IMR-90 (cell line): Measurements from ENCODE around the gene TFAM. TPM values are rescaled to one million over a fixed set of nuclear protein-coding genes. Genes with fewer than 3 reads are reported as not detected.

Experiments used
- ATAC-seq: fragments of 200-7000 bp; cut with Tn5 transposase; 2 replicates; pipeline ENCODE4 v1.9.1; 2020; ENCODE audit warnings: low read depth, mild to moderate bottlenecking, moderate library complexity
- BruUV-seq: library from RNA; stranded (reverse); fragments of 400-500 nt; replicated peaks from 2 replicates; lab custom pipeline; 2021; lab: Mats Ljungman, UMichigan
- CTCF ChIA-PET: fragments of 300-600 bp; formaldehyde crosslinking; extraction: SDS; loops from one replicate; lab custom pipeline; 2021; ENCODE audit warnings: antibody characterized with exemption; lab: Yijun Ruan, JAX
- POLR2A ChIA-PET: fragments of 300-600 bp; sonication (Branson Sonifier 250); formaldehyde crosslinking; loops from one replicate; lab custom pipeline; 2022; ENCODE audit warnings: antibody characterized with exemption; ENCODE audit not compliant: unreplicated experiment; lab: Charles Lee
- DNase-seq: peaks from one replicate; pipeline ENCODE4 v3.0.0; 2013
- H2AFZ ChIP-seq: replicated peaks from 2 replicates; pipeline ENCODE3; 2013; ENCODE audit warnings: low read length, mild to moderate bottlenecking; ENCODE audit not compliant: poor library complexity
- H2AK5ac ChIP-seq: 2 replicates; pipeline ENCODE4 v1.6.1; 2013; ENCODE audit warnings: low read depth, low read length, inconsistent platforms
- H2AK9ac ChIP-seq: replicated peaks from 2 replicates; pipeline ENCODE3; 2013; ENCODE audit warnings: mild to moderate bottlenecking, low read depth, low read length, moderate library complexity; ENCODE audit not compliant: poor library complexity
- H2BK120ac ChIP-seq: 2 replicates; pipeline ENCODE4 v1.6.1; 2013; ENCODE audit warnings: low read depth, low read length, inconsistent platforms
- H2BK15ac ChIP-seq: 3 replicates; pipeline ENCODE4 v1.6.1; 2013; ENCODE audit warnings: low read depth, low read length, inconsistent platforms
- H2BK20ac ChIP-seq: 2 replicates; pipeline ENCODE4 v1.6.1; 2013; ENCODE audit warnings: low read depth, mild to moderate bottlenecking, inconsistent platforms, low read length, moderate library complexity
- H2BK5ac ChIP-seq: 2 replicates; pipeline ENCODE4 v1.6.1; 2013; ENCODE audit warnings: mild to moderate bottlenecking, low read depth, low read length, inconsistent platforms; ENCODE audit not compliant: poor library complexity, severe bottlenecking
- H3K14ac ChIP-seq: replicated peaks from 2 replicates; pipeline ENCODE4 v1.6.1; 2013; ENCODE audit warnings: low read depth, low read length, inconsistent platforms
- H3K18ac ChIP-seq: 2 replicates; pipeline ENCODE4 v1.6.1; 2013; ENCODE audit warnings: low read depth, low read length, control low read depth
- H3K23ac ChIP-seq: 2 replicates; pipeline ENCODE4 v1.6.1; 2013; ENCODE audit warnings: low read depth, low read length, inconsistent platforms
- H3K27ac ChIP-seq: 2 replicates; pipeline ENCODE4 v1.5.1; 2013; ENCODE audit warnings: mild to moderate bottlenecking, control low read depth, low read length; ENCODE audit not compliant: insufficient read depth
- H3K27me3 ChIP-seq: 2 replicates; pipeline ENCODE4 v1.6.1; 2013; ENCODE audit warnings: low read length; ENCODE audit not compliant: control insufficient read depth, insufficient read depth
- H3K36me3 ChIP-seq: 2 replicates; pipeline ENCODE4 v1.6.1; 2013; ENCODE audit warnings: low read length, mixed read lengths; ENCODE audit not compliant: control insufficient read depth, insufficient read depth
- H3K4ac ChIP-seq: 2 replicates; pipeline ENCODE4 v1.6.1; 2013; ENCODE audit warnings: low read depth, low read length, inconsistent platforms
- H3K4me1 ChIP-seq: 2 replicates; pipeline ENCODE4 v1.6.1; 2013; ENCODE audit warnings: low read length, mixed read lengths; ENCODE audit not compliant: control insufficient read depth, insufficient read depth
- H3K4me2 ChIP-seq: 2 replicates; pipeline ENCODE4 v1.6.1; 2013; ENCODE audit warnings: low read depth, mild to moderate bottlenecking, control low read depth, low read length, moderate library complexity
- H3K4me3 ChIP-seq: 2 replicates; pipeline ENCODE4 v1.5.1; 2013; ENCODE audit warnings: low read depth, mild to moderate bottlenecking, control low read depth, low read length, moderate library complexity; ENCODE audit not compliant: insufficient read depth
- H3K56ac ChIP-seq: 2 replicates; pipeline ENCODE4 v1.6.1; 2013; ENCODE audit warnings: low read length, inconsistent platforms; ENCODE audit not compliant: insufficient read depth; ENCODE audit errors: extremely low read depth
- H3K79me1 ChIP-seq, 2 experiments: 2 replicates each; pipeline ENCODE4 v1.6.1; 2013; ENCODE audit warnings: low read length in 2 of 2, inconsistent platforms in 1 of 2, low read depth in 1 of 2
- H3K9ac ChIP-seq: 2 replicates; pipeline ENCODE4 v1.6.1; 2013; ENCODE audit warnings: low read depth, low read length, control low read depth
- H3K9me1 ChIP-seq: 2 replicates; pipeline ENCODE4 v1.6.1; 2013; ENCODE audit warnings: low read length, inconsistent platforms; ENCODE audit not compliant: insufficient read depth
- H3K9me3 ChIP-seq: 2 replicates; pipeline ENCODE4 v1.6.1; 2013; ENCODE audit warnings: low read length; ENCODE audit not compliant: control insufficient read depth, insufficient read depth
- H4K20me1 ChIP-seq: 2 replicates; pipeline ENCODE4 v1.6.1; 2013; ENCODE audit warnings: low read length, inconsistent platforms; ENCODE audit not compliant: insufficient read depth
- H4K5ac ChIP-seq: 2 replicates; pipeline ENCODE4 v1.6.1; 2013; ENCODE audit warnings: mild to moderate bottlenecking, low read depth, low read length, control low read depth
- H4K8ac ChIP-seq, 2 experiments: 2 replicates each; pipeline ENCODE4 v1.6.1; 2013; ENCODE audit warnings: low read depth in 2 of 2, low read length in 2 of 2, control low read depth in 1 of 2, inconsistent platforms in 1 of 2
- H4K91ac ChIP-seq: 2 replicates; pipeline ENCODE4 v1.6.1; 2013; ENCODE audit warnings: low read depth, low read length, inconsistent platforms; ENCODE audit not compliant: insufficient read depth
- RCOR1 ChIP-seq: IDR thresholded peaks from 2 replicates; pipeline ENCODE4 v1.6.1; 2012; ENCODE audit warnings: mild to moderate bottlenecking, low read length, improper control_type of control experiment; ENCODE audit not compliant: insufficient replicate concordance
- SMC3 ChIP-seq: fragments of 150-350 bp; IDR thresholded peaks from 2 replicates; pipeline ENCODE4 v1.6.1; 2016; ENCODE audit warnings: low read depth, mild to moderate bottlenecking, antibody characterized with exemption, low read length, moderate library complexity
- WGBS, 2 experiments: methylation state at CpG; one replicate each; pipeline versions ENCODE4 v1.1.5 to v1.1.7; 2013; ENCODE audit warnings: missing lambda C conversion rate in 2 of 2; ENCODE audit not compliant: insufficient read length in 1 of 2; ENCODE audit errors: extremely low coverage in 2 of 2; 5-methylcytosine and 5-hydroxymethylcytosine counted together
- dilution Hi-C: fragments of 300-500 bp; cut with HindIII; formaldehyde crosslinking; loops from one replicate; pipeline ENCODE4 v1.14.3; 2018; ENCODE audit warnings: low sequenced_read_pairs; ENCODE audit not compliant: unreplicated experiment
- in situ Hi-C: fragments of 300-500 bp; cut with MboI; formaldehyde crosslinking; loops from 3 replicates; pipeline ENCODE4 v1.14.3; 2019; ENCODE audit warnings: low sequenced_read_pairs, inconsistent platforms, mixed read lengths
- intact Hi-C: fragments of 100-400 bp; cut with micrococcal nuclease; formaldehyde crosslinking; loops from 2 replicates; pipeline ENCODE4 v1.10.0; 2022
- polyA plus RNA-seq, 3 experiments: library from polyadenylated mRNA; depleted of rRNA; stranded (reverse); fragments of >200 nt; gene quantifications; 2 replicates each; pipeline ENCODE4 v1.2.3, GENCODE V29; 2012; ENCODE audit warnings: low replicate concordance in 1 of 3
- total RNA-seq: library from RNA; depleted of rRNA; stranded (reverse); fragments of >200 nt; gene quantifications from 2 replicates; pipeline ENCODE4 v1.2.3, GENCODE V29; 2012

Gene TFAM
- total and polyA plus RNA-seq, 2 of the 4 experiments (the other 2 are of a cell fraction), result 7.6 to 16.7 TPM

DNA sequence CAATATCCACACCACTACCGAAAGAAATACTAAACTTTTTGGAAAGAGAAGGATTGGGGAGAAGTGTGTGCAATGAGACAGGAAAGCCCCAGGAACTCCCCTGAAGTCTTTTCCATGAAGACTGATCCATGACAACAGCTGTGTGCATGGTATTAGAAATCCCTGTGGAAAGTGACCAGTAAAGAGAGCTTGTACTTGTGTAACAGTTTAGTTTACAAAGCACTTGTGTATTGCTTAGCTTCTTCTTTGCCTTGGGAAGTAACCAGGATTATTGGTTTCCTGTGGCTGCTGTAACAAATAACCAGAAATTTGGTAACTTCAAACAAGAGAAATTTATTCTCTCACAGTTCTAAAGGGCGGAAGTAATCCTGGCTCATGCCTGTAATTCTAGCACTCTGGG, 18.8 kb downstream of the TFAM start:
- no peak for DNase-seq

More for the DNA sequence above, 18.8 kb downstream of the TFAM start:
- dilution Hi-C loops, result no loop called here
- Histone ChIP-seq H3K9me3 (no peaks in the 10 kb centered on the region), H2BK5ac (no peak overlapping the region), H3K36me3 (no peaks in the 10 kb centered on the region), H3K27ac (no peak overlapping the region), H2BK15ac (no peak overlapping the region), H3K18ac (no peak overlapping the region), H3K27me3 (no peaks in the 10 kb centered on the region), H3K9me1 (no peaks in the 10 kb centered on the region; the same call in 1 of the 2 replicates), H3K4me2 (no peak overlapping the region), H2BK20ac (no peak overlapping the region), H2AK5ac (no peak overlapping the region), H2BK120ac (no peak overlapping the region), H4K20me1 (no peaks in the 10 kb centered on the region), H3K14ac (no peak overlapping the region), H4K8ac (no peak overlapping the region), H3K79me1 (peaks cover 0 to 3% of the 10 kb centered on the region in 2 experiments; a peak in 1 of 4 replicates), H3K9ac (no peak overlapping the region), H4K91ac (no peak overlapping the region), H2AFZ (no peak overlapping the region), H2AK9ac (no peak overlapping the region), H4K5ac (no peak overlapping the region), H3K4me3 (no peak overlapping the region), H3K23ac (no peak overlapping the region), H3K4me1 (no peaks in the 10 kb centered on the region), H3K56ac (no peak overlapping the region), H3K4ac (no peak overlapping the region)
- no peak for ATAC-seq
- TF ChIP-seq SMC3, result no peak
- TF ChIP-seq RCOR1, result no peak
- intact Hi-C loops, result no loop called here
- in situ Hi-C loops, result loop anchor here (25.0 kb wide), 1 partner anchor 808 kb away; no protein-coding TSS in a partner anchor
- ChIA-PET POLR2A (no interaction called here), CTCF (interaction anchor here (0.7 kb wide), 1 partner anchor 97 kb away, joined by 3 read pairs; no protein-coding TSS in a partner anchor)
- WGBS, 2 experiments, result no CpG with 5 or more reads among the region's 2 CpGs
- no TSS peak for BruUV-seq
